SKM-1 (cell line): ENCODE measurements around the gene CSH1.
"Not testable (repeated sequence)": the region's sequence is repeated elsewhere in the genome, so short reads cannot be mapped to it uniquely, and the experiment has no call there.

Source experiments
- DNase-seq: peaks from one replicate; lab custom pipeline; 2025; ENCODE audit not compliant: unreplicated experiment; lab: John Stamatoyannopoulos, UW

CSH1 gene

GRCh38 chr17:63870292-63870665 lies 26.1 kb downstream of the CSH1 start:
- not testable (repeated sequence) for DNase-seq

GRCh38 chr17:63869491-63870291 lies 26.7 kb downstream of the CSH1 start:
- DNase-seq = not testable (repeated sequence)

GRCh38 chr17:63866625-63867024 lies 29.7 kb downstream of the CSH1 start:
- DNase-seq = not testable (repeated sequence)

GRCh38 chr17:63859257-63859656 lies 37.1 kb downstream of the CSH1 start:
- DNase-seq = no peak

GRCh38 chr17:63856425-63856824 lies 39.9 kb downstream of the CSH1 start:
- DNase-seq = not testable (repeated sequence)

- DNase-seq = no peak
Observed at GRCh38 chr17:63855185-63855584, 41.2 kb downstream of the CSH1 start.

- no peak for DNase-seq
Observed at GRCh38 chr17:63854709-63855108, 41.7 kb downstream of the CSH1 start.

GRCh38 chr17:63853260-63853659 lies 43.1 kb downstream of the CSH1 start:
- no peak for DNase-seq

- no peak for DNase-seq
Observed at GRCh38 chr17:63850401-63850800, 46.0 kb downstream of the CSH1 start.

GRCh38 chr17:63848834-63849689 lies 47.3 kb downstream of the CSH1 start:
- peak; percentile 91 for DNase-seq

GRCh38 chr17:63847525-63848249 lies 48.7 kb downstream of the CSH1 start:
- no peak for DNase-seq

- DNase-seq = no peak
Observed at GRCh38 chr17:63845509-63845908, 50.9 kb downstream of the CSH1 start.
